Vagina (tissue), 2 donors: ENCODE measurements around the gene PRIMA1. TPM values are rescaled to one million over a fixed set of nuclear protein-coding genes. Genes with fewer than 3 reads are reported as not detected.
A peak's percentile ranks its signal among the peaks of the same experiment; 100 is the strongest.

ENCODE experiments used
- DNase-seq, 2 donors: peaks; one replicate each; pipeline ENCODE4 v3.0.0-alpha.2; 2017; ENCODE audit errors: extremely low spot score in 2 of 2
- H3K27ac ChIP-seq: fragments of 200-600 bp; sonication (generic); one replicate; pipeline ENCODE4 v1.5.1; 2019
- H3K27me3 ChIP-seq: fragments of 200-600 bp; sonication (generic); one replicate; pipeline ENCODE4 v1.5.1; 2019
- H3K36me3 ChIP-seq, 2 donors: fragments of 200-600 bp; sonication (generic); one replicate each; pipeline ENCODE4 v1.5.1; 2017 to 2019
- H3K4me1 ChIP-seq: fragments of 200-600 bp; sonication (generic); one replicate; pipeline ENCODE4 v1.5.1; 2019
- H3K4me3 ChIP-seq, 2 donors: fragments of 200-600 bp; sonication (generic); 1 replicate in 1 of 2; 2 replicates in 1 of 2; pipeline ENCODE4 v1.5.1; 2016 to 2019
- H3K9me3 ChIP-seq: fragments of 200-600 bp; sonication (generic); one replicate; pipeline ENCODE4 v1.5.1; 2019
- CTCF ChIP-seq, 3 experiments: fragments of 450-650 bp in 2 of 3; fragments of 200-600 bp in 1 of 3; sonication (generic) in 1 of 3; IDR thresholded peaks; one replicate each; pipeline ENCODE4 v1.5.1; 2017 to 2019; ENCODE audit warnings: antibody characterized with exemption in 3 of 3, mild to moderate bottlenecking in 2 of 3, moderate library complexity in 2 of 3
- POLR2A ChIP-seq, 2 donors: fragments of 450-650 bp; IDR thresholded peaks; one replicate each; pipeline ENCODE4 v1.6.1; 2017; ENCODE audit warnings: antibody characterized with exemption in 2 of 2, mild to moderate bottlenecking in 2 of 2, moderate library complexity in 2 of 2
- POLR2AphosphoS5 ChIP-seq, 2 donors: sonication (generic); formaldehyde crosslinking; IDR thresholded peaks; one replicate each; pipeline ENCODE4 v1.9.0; 2017; ENCODE audit warnings: antibody characterized with exemption in 2 of 2, mild to moderate bottlenecking in 2 of 2, low read depth in 1 of 2; ENCODE audit not compliant: insufficient read depth in 1 of 2
- intact Hi-C: fragments of 100-400 bp; cut with DNase I; formaldehyde crosslinking; loops from one replicate; pipeline ENCODE4 v1.15.1; 2023
- total RNA-seq: library from RNA; depleted of rRNA; stranded (reverse); fragments of >200 nt; gene quantifications from one replicate; pipeline ENCODE4 v1.2.3, GENCODE V29; 2016

Gene PRIMA1
- total RNA-seq, 1 donor from 2014 or later = 6.1 TPM

GRCh38 chr14:93742761-93743160 lies 45.5 kb downstream of the PRIMA1 start:
- Histone ChIP-seq H3K27me3 (no peaks in the 10 kb centered on the region), H3K9me3 (no peaks in the 10 kb centered on the region), H3K4me3 (no peak overlapping the region), H3K36me3 (no peaks in the 10 kb centered on the region), H3K4me1 (no peaks in the 10 kb centered on the region), H3K27ac (peak overlapping the region; percentile 1)
- TF ChIP-seq POLR2AphosphoS5 (IDR thresholded peaks at IDR 0.05; ENCODE audit: insufficient read depth in 1 of 2, low read depth in 1 of 2) = no peak
- no peak for TF ChIP-seq POLR2A (IDR thresholded peaks at IDR 0.05)
- TF ChIP-seq CTCF (IDR thresholded peaks at IDR 0.05) = no peak
- peak in 1 of 2 donors; percentile 92 for DNase-seq
- intact Hi-C loops = no loop called here

GRCh38 chr14:93741556-93742230 lies 46.6 kb downstream of the PRIMA1 start:
- H3K9me3 ChIP-seq = no peaks in the 10 kb centered on the region
- no peak overlapping the region for H3K27ac ChIP-seq
- H3K4me1 ChIP-seq = no peaks in the 10 kb centered on the region
- H3K4me3 ChIP-seq = no peak overlapping the region
- DNase-seq = no peak
- no peaks in the 10 kb centered on the region for H3K27me3 ChIP-seq
- no peaks in the 10 kb centered on the region for H3K36me3 ChIP-seq
- intact Hi-C loops = no loop called here
- TF ChIP-seq CTCF (IDR thresholded peaks at IDR 0.05) = no peak
- no peak for TF ChIP-seq POLR2A (IDR thresholded peaks at IDR 0.05)
- TF ChIP-seq POLR2AphosphoS5 (IDR thresholded peaks at IDR 0.05; ENCODE audit: insufficient read depth in 1 of 2, low read depth in 1 of 2) = no peak

GRCh38 chr14:93737634-93738033 lies 50.7 kb downstream of the PRIMA1 start:
- no peak for DNase-seq
- no peaks in the 10 kb centered on the region for H3K4me1 ChIP-seq
- H3K9me3 ChIP-seq = no peaks in the 10 kb centered on the region
- H3K36me3 ChIP-seq = peaks cover 0 to under 1% of the 10 kb centered on the region in 2 donors
- TF ChIP-seq CTCF (IDR thresholded peaks at IDR 0.05) = no peak
- no peaks in the 10 kb centered on the region for H3K27me3 ChIP-seq
- intact Hi-C loops = no loop called here
- H3K27ac ChIP-seq = no peak overlapping the region
- H3K4me3 ChIP-seq = no peak overlapping the region

- Histone ChIP-seq H3K36me3 (peaks cover 0 to 7% of the 10 kb centered on the region in 2 donors), H3K9me3 (no peaks in the 10 kb centered on the region), H3K4me1 (no peaks in the 10 kb centered on the region), H3K27ac (no peak overlapping the region), H3K27me3 (no peaks in the 10 kb centered on the region), H3K4me3 (no peak overlapping the region)
- no peak for DNase-seq
- intact Hi-C loops = no loop called here
- TF ChIP-seq POLR2AphosphoS5 (IDR thresholded peaks at IDR 0.05; ENCODE audit: insufficient read depth in 1 of 2, low read depth in 1 of 2) (no peak), POLR2A (IDR thresholded peaks at IDR 0.05) (no peak), CTCF (IDR thresholded peaks at IDR 0.05) (no peak)
These were observed 51.8 kb downstream of the PRIMA1 start for GRCh38 chr14:93736378-93737014.

GRCh38 chr14:93735206-93735605 lies 53.1 kb downstream of the PRIMA1 start:
- Histone ChIP-seq H3K4me1 (no peaks in the 10 kb centered on the region), H3K4me3 (no peak overlapping the region), H3K27me3 (no peaks in the 10 kb centered on the region), H3K27ac (no peak overlapping the region), H3K36me3 (peaks cover 0 to 7% of the 10 kb centered on the region in 2 donors), H3K9me3 (no peaks in the 10 kb centered on the region)
- intact Hi-C loops = no loop called here
- TF ChIP-seq POLR2AphosphoS5 (IDR thresholded peaks at IDR 0.05; ENCODE audit: insufficient read depth in 1 of 2, low read depth in 1 of 2) (no peak), POLR2A (IDR thresholded peaks at IDR 0.05) (no peak), CTCF (IDR thresholded peaks at IDR 0.05) (no peak)
- DNase-seq = no peak
